ENCODE results near the gene FMR1.

The FMR1 gene

GRCh38 chrX:147917700-147918695 is 6.3 kb downstream of the FMR1 start:
- DNase-seq: no peak

GRCh38 chrX:147920161-147920666 is 8.5 kb downstream of the FMR1 start:
- DNase-seq: no peak

GRCh38 chrX:147923605-147924004 is 11.9 kb downstream of the FMR1 start:
- DNase-seq: no peak

GRCh38 chrX:147927256-147927655 is 15.5 kb downstream of the FMR1 start:
- DNase-seq: no peak

- no peak for DNase-seq
These were observed 22.1 kb downstream of the FMR1 start for GRCh38 chrX:147933815-147934214.

- DNase-seq: no peak
These were observed 23.5 kb downstream of the FMR1 start for GRCh38 chrX:147935156-147935758.

- no peak for DNase-seq
These were observed 33.6 kb downstream of the FMR1 start for GRCh38 chrX:147945286-147945685.

GRCh38 chrX:147948531-147948930 is 36.8 kb downstream of the FMR1 start:
- DNase-seq: no peak

- no peak for DNase-seq
These were observed 38.6 kb downstream of the FMR1 start for GRCh38 chrX:147950352-147950751.

GRCh38 chrX:147953976-147954375 is 42.3 kb downstream of the FMR1 start:
- DNase-seq: peak; percentile 1

GRCh38 chrX:147957291-147957690 is 45.6 kb downstream of the FMR1 start:
- no peak for DNase-seq

- no peak for DNase-seq
These were observed 46.6 kb downstream of the FMR1 start for GRCh38 chrX:147958291-147958690.

GRCh38 chrX:147960722-147961121 is 49.0 kb downstream of the FMR1 start:
- DNase-seq: no peak

GRCh38 chrX:147962476-147962875 is 50.8 kb downstream of the FMR1 start:
- no peak for DNase-seq

- no peak for DNase-seq
These were observed 67.2 kb downstream of the FMR1 start for GRCh38 chrX:147978931-147979330.

GRCh38 chrX:147981038-147981752 is 69.5 kb downstream of the FMR1 start, which contains the start of gene FMR1NB:
Gene FMR1NB (plus strand): TSS chrX:147981337. CDS start chrX:147981403, 66 bp downstream.
- no peak for DNase-seq

All from NCI-H187 treated with DMSO at 0.1 percent for 48 hours (cell line).